Measurements from ENCODE around the gene SLC7A11.
A peak's percentile ranks its signal among the peaks of the same experiment; 100 is the strongest.

Gene SLC7A11

GRCh38 chr4:138164208-138164607 is 77.9 kb downstream of the SLC7A11 start:
- TF ChIP-seq CTCF (IDR thresholded peaks at IDR 0.05; ENCODE audit: low read depth, low read length), result no peak
- in situ Hi-C loops (cut with HindIII; ENCODE audit: low sequenced_read_pairs), result no loop called here
- H3K4me3 ChIP-seq (ENCODE audit: low read depth, low read length), result no peak overlapping the region
- no peak for DNase-seq (ENCODE audit: low read depth, low spot score)

- DNase-seq (ENCODE audit: low read depth, low spot score), result no peak
- TF ChIP-seq CTCF (IDR thresholded peaks at IDR 0.05; ENCODE audit: low read depth, low read length), result no peak
- in situ Hi-C loops (cut with HindIII; ENCODE audit: low sequenced_read_pairs), result no loop called here
- H3K4me3 ChIP-seq (ENCODE audit: low read depth, low read length), result no peak overlapping the region
These were observed 79.0 kb downstream of the SLC7A11 start for GRCh38 chr4:138163171-138163570.

GRCh38 chr4:138162259-138162658 is 79.9 kb downstream of the SLC7A11 start:
- no peak for DNase-seq (ENCODE audit: low read depth, low spot score)

GRCh38 chr4:138161351-138161750 is 80.8 kb downstream of the SLC7A11 start:
- in situ Hi-C loops (cut with HindIII; ENCODE audit: low sequenced_read_pairs), result no loop called here
- TF ChIP-seq CTCF (IDR thresholded peaks at IDR 0.05; ENCODE audit: low read depth, low read length), result no peak
- no peak for DNase-seq (ENCODE audit: low read depth, low spot score)

More at GRCh38 chr4:138162259-138162658, 79.9 kb downstream of the SLC7A11 start:
- H3K4me3 ChIP-seq (ENCODE audit: low read depth, low read length), result no peak overlapping the region
- TF ChIP-seq CTCF (IDR thresholded peaks at IDR 0.05; ENCODE audit: low read depth, low read length), result no peak
- in situ Hi-C loops (cut with HindIII; ENCODE audit: low sequenced_read_pairs), result no loop called here

GRCh38 chr4:138158746-138159297 is 83.3 kb downstream of the SLC7A11 start:
- peak; percentile 57 for DNase-seq (ENCODE audit: low read depth, low spot score)
- no peak for TF ChIP-seq CTCF (IDR thresholded peaks at IDR 0.05; ENCODE audit: low read depth, low read length)
- in situ Hi-C loops (cut with HindIII; ENCODE audit: low sequenced_read_pairs), result no loop called here
- H3K4me3 ChIP-seq (ENCODE audit: low read depth, low read length), result no peak overlapping the region

More at GRCh38 chr4:138161351-138161750, 80.8 kb downstream of the SLC7A11 start:
- H3K4me3 ChIP-seq (ENCODE audit: low read depth, low read length), result no peak overlapping the region

GRCh38 chr4:138140879-138141278 is 101.3 kb downstream of the SLC7A11 start:
- H3K4me3 ChIP-seq (ENCODE audit: low read depth, low read length), result no peak overlapping the region
- no peak for DNase-seq (ENCODE audit: low read depth, low spot score)
- TF ChIP-seq CTCF (IDR thresholded peaks at IDR 0.05; ENCODE audit: low read depth, low read length), result no peak
- in situ Hi-C loops (cut with HindIII; ENCODE audit: low sequenced_read_pairs), result no loop called here
